Measurements from ENCODE around the gene STMN1.

STMN1 gene

DNA sequence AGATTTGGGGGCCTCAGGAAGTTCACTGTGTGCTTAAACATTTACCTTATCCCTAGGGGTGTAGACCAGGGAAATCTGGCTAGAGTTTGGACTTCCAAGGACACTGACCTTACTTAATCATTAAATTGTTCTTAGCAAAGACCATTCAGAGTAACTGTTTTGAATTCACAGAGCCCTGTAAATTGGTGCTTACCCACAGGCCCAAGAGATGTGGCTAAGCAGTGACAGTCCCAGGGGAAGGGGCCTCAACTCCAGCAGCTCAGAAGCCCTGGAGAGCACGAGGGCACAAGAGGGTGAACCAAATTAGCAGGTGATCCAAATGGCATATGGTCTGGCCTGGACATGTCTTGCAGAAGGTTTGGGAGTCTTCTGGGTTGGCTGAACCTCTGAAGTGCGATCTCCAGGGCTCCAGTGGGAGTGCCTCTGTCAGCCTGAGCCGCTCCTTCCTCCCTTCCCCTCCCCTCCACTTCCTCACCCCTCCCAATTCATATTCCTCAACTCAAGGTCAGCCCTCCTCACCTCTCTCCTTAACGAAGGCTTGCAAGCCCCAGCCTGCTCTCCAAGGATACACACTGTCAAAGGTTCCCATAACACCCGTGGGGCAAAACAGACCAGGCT lies 35.0 kb downstream of the STMN1 start:
- Histone ChIP-seq H3F3A (ENCODE audit: low read depth) (no peaks in the 10 kb centered on the region), H3K36me3 (ENCODE audit: insufficient read depth, low read length) (no peaks in the 10 kb centered on the region), H3K27me3 (ENCODE audit: insufficient read depth, low read length, poor library complexity, severe bottlenecking) (no peaks in the 10 kb centered on the region), H3K4me1 (ENCODE audit: insufficient read depth, low read length, poor library complexity, severe bottlenecking) (peaks cover 13% of the 10 kb centered on the region), H3K9ac (ENCODE audit: low read depth, low read length, poor library complexity, severe bottlenecking) (peak overlapping the region; percentile 16), H3K79me2 (ENCODE audit: insufficient read depth, low read length) (no peaks in the 10 kb centered on the region), H2AFZ (ENCODE audit: low read length) (no peak overlapping the region), H3K9me2 (replicated peaks; ENCODE audit: low read depth, low read length) (no peaks in the 10 kb centered on the region), H3K4me2 (ENCODE audit: low read depth, low read length, poor library complexity, severe bottlenecking) (no peak overlapping the region), H3K4me3 (ENCODE audit: low read length, poor library complexity, severe bottlenecking) (no peak overlapping the region), H4K20me1 (ENCODE audit: insufficient read depth, low read length, poor library complexity, severe bottlenecking) (no peaks in the 10 kb centered on the region), H3K9me3 (ENCODE audit: insufficient read depth, low read depth, low read length) (no peaks in the 10 kb centered on the region)
- TF ChIP-seq, protein P1, sequence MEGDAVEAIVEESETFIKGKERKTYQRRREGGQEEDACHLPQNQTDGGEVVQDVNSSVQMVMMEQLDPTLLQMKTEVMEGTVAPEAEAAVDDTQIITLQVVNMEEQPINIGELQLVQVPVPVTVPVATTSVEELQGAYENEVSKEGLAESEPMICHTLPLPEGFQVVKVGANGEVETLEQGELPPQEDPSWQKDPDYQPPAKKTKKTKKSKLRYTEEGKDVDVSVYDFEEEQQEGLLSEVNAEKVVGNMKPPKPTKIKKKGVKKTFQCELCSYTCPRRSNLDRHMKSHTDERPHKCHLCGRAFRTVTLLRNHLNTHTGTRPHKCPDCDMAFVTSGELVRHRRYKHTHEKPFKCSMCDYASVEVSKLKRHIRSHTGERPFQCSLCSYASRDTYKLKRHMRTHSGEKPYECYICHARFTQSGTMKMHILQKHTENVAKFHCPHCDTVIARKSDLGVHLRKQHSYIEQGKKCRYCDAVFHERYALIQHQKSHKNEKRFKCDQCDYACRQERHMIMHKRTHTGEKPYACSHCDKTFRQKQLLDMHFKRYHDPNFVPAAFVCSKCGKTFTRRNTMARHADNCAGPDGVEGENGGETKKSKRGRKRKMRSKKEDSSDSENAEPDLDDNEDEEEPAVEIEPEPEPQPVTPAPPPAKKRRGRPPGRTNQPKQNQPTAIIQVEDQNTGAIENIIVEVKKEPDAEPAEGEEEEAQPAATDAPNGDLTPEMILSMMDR (conservative IDR thresholded peaks at IDR 0.05; ENCODE audit: low read length) = no peak
- TF ChIP-seq EZH2phosphoT487 (IDR thresholded peaks at IDR 0.05; ENCODE audit: borderline replicate concordance) = no peak

DNA sequence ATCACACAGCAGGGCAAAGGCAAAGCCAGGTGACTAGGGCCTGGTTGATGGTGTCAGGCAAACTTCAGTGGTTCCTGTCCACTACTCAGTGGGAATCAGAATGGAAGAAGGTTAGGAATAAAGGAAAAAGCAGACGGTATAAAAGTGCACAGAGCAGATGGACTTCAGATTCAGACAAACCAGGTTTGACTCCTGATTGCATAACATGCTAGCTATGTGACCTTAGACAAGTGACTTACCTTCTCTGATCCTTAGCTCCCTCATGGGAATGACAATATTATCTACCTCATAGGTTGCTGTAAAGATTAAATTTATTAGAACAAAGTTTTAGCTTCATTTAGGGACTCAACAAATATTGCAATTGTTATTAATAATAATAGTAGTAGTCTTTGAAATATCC lies 35.6 kb downstream of the STMN1 start:
- Histone ChIP-seq H3K4me1 (ENCODE audit: insufficient read depth, low read length, poor library complexity, severe bottlenecking) (peaks cover 13% of the 10 kb centered on the region), H3K9ac (ENCODE audit: low read depth, low read length, poor library complexity, severe bottlenecking) (peak overlapping the region; percentile 16), H3K4me3 (ENCODE audit: low read length, poor library complexity, severe bottlenecking) (no peak overlapping the region), H3K9me3 (ENCODE audit: insufficient read depth, low read depth, low read length) (no peaks in the 10 kb centered on the region), H3K4me2 (ENCODE audit: low read depth, low read length, poor library complexity, severe bottlenecking) (no peak overlapping the region), H2AFZ (ENCODE audit: low read length) (no peak overlapping the region), H3F3A (ENCODE audit: low read depth) (no peaks in the 10 kb centered on the region), H3K9me2 (replicated peaks; ENCODE audit: low read depth, low read length) (no peaks in the 10 kb centered on the region), H3K27me3 (ENCODE audit: insufficient read depth, low read length, poor library complexity, severe bottlenecking) (no peaks in the 10 kb centered on the region), H3K79me2 (ENCODE audit: insufficient read depth, low read length) (no peaks in the 10 kb centered on the region), H4K20me1 (ENCODE audit: insufficient read depth, low read length, poor library complexity, severe bottlenecking) (no peaks in the 10 kb centered on the region), H3K36me3 (ENCODE audit: insufficient read depth, low read length) (no peaks in the 10 kb centered on the region)
- TF ChIP-seq EZH2phosphoT487 (IDR thresholded peaks at IDR 0.05; ENCODE audit: borderline replicate concordance) = no peak
- TF ChIP-seq, protein P1 (conservative IDR thresholded peaks at IDR 0.05; ENCODE audit: low read length) = no peak

DNA sequence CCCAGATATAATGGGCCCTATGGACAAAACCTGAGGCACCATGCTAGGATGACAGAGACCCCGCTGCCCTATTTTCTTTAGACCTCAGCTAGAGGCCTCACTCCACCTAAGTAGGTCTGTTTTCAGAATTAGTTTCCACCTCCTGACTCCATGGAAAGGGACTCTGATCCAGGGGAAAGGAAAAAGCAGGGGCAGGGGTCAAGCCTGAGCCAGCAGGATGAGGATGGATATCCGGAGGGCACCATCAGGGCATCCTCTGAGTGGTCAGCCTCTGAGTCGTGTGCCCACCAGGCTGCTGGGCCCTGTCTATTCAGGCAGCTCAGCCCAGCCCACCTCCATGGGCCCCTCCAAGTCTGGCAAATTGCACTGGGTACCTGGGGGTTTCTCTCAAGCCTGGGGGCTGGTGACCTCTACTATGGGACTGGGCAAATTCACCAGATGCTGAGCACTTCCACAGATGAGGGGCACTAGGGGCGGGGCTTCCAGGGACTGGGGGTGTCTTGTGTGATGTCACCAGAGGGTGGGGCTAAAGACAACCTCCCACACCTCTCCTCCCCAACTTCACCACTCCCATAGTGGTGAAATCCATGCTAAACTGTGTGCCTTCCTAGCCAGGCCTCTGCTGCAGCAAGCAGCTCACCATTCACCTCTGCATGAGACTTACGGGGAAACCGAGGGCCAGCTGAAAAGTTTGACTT lies 36.2 kb downstream of the STMN1 start:
- Histone ChIP-seq H3K27me3 (ENCODE audit: insufficient read depth, low read length, poor library complexity, severe bottlenecking) (no peaks in the 10 kb centered on the region), H3K4me1 (ENCODE audit: insufficient read depth, low read length, poor library complexity, severe bottlenecking) (peaks cover 13% of the 10 kb centered on the region), H2AFZ (ENCODE audit: low read length) (no peak overlapping the region), H3K9me2 (replicated peaks; ENCODE audit: low read depth, low read length) (no peaks in the 10 kb centered on the region), H3K4me2 (ENCODE audit: low read depth, low read length, poor library complexity, severe bottlenecking) (no peak overlapping the region), H3K4me3 (ENCODE audit: low read length, poor library complexity, severe bottlenecking) (no peak overlapping the region), H3K79me2 (ENCODE audit: insufficient read depth, low read length) (no peaks in the 10 kb centered on the region), H3K9me3 (ENCODE audit: insufficient read depth, low read depth, low read length) (no peaks in the 10 kb centered on the region), H3K9ac (ENCODE audit: low read depth, low read length, poor library complexity, severe bottlenecking) (no peak overlapping the region), H3F3A (ENCODE audit: low read depth) (no peaks in the 10 kb centered on the region), H4K20me1 (ENCODE audit: insufficient read depth, low read length, poor library complexity, severe bottlenecking) (no peaks in the 10 kb centered on the region), H3K36me3 (ENCODE audit: insufficient read depth, low read length) (no peaks in the 10 kb centered on the region)
- TF ChIP-seq EZH2phosphoT487 (IDR thresholded peaks at IDR 0.05; ENCODE audit: borderline replicate concordance) = no peak
- TF ChIP-seq, protein P1 (conservative IDR thresholded peaks at IDR 0.05; ENCODE audit: low read length) = no peak

Data from Loucy (cell line).